ENCODE data around the gene KCNK10. TPM values are rescaled to one million over a fixed set of nuclear protein-coding genes. Genes with fewer than 3 reads are reported as not detected.
A peak's percentile ranks its signal among the peaks of the same experiment; 100 is the strongest.

KCNK10 gene
- total and polyA plus RNA-seq, 3 experiments from 2014 or later: not detected

DNA sequence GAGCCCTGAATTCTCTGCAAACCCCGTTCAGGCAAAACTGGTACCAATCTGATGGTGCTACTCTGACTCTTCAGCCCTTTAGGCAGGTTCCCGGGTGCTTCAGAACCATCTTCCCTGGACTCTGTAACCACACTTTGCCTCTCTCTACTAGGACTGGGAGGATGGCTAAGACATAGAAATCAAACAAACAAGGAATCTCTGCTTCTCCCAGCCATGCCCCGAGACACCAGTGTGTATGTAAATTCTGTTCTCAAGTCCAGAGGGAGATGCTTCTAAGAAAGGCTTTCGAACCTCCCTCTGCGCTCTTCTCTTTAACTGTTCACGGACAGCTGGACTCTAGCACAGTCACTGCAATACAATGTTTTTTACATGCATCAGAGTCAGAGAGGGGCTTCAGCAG is 1.9 kb upstream of the KCNK10 start:
- no peaks in the 10 kb centered on the region for H3K36me3 ChIP-seq (ENCODE audit: insufficient read depth, low read length)
- peaks cover 0 to 5% (median 0%) of the 10 kb centered on the region in 3 donors for H3K4me1 Mint-ChIP-seq
- H3K27me3 Mint-ChIP-seq: peaks cover 38 to 54% of the 10 kb centered on the region in 2 donors
- H3K4me1 ChIP-seq (ENCODE audit: insufficient read depth, low read length): no peaks in the 10 kb centered on the region
- no peak overlapping the region for H3K27ac Mint-ChIP-seq
- no peaks in the 10 kb centered on the region for H3K36me3 Mint-ChIP-seq
- no peak for DNase-seq
- POLR2A ChIA-PET: no interaction called here
- no peaks in the 10 kb centered on the region for H3K9me3 ChIP-seq (ENCODE audit: low read length)
- peak overlapping the region in 2 of 7 donors; percentile 28 to 76 for H3K4me3 Mint-ChIP-seq
- H3K9me3 Mint-ChIP-seq: peaks cover 0 to 6% (median 0%) of the 10 kb centered on the region in 5 donors
- peaks cover 6% of the 10 kb centered on the region for H3K27me3 ChIP-seq (ENCODE audit: insufficient read depth, low read length, poor library complexity, severe bottlenecking)
- H3K27ac ChIP-seq (ENCODE audit: low read depth, low read length): no peak overlapping the region
- CTCF ChIA-PET: no interaction called here
- no peak overlapping the region for H3K4me3 ChIP-seq (ENCODE audit: low read length)

DNA sequence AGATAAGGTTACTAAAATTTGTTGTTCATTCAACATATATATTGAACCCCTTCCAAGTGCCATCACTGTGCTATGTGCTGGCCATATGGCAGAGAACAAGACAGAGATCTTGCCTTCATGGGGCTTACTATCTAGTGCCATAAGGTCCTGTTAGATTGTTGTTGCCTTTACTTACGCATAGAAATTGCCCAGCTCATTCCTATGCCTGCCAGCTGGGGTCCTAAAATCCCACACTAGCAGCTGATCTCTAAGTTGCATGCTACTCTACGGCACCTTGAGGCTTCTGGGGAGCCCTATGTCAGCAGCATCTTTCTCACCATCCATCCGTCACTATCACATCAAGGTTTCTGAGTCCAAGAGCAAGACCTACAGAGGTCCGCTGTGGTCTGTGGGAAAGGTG is 1.4 kb upstream of the KCNK10 start:
- Histone ChIP-seq H3K27ac (ENCODE audit: low read depth, low read length) (no peak overlapping the region), H3K4me3 (ENCODE audit: low read length) (no peak overlapping the region), H3K36me3 (ENCODE audit: insufficient read depth, low read length) (no peaks in the 10 kb centered on the region), H3K27me3 (ENCODE audit: insufficient read depth, low read length, poor library complexity, severe bottlenecking) (peaks cover 6% of the 10 kb centered on the region), H3K9me3 (ENCODE audit: low read length) (no peaks in the 10 kb centered on the region), H3K4me1 (ENCODE audit: insufficient read depth, low read length) (no peaks in the 10 kb centered on the region)
- peaks cover 0 to 6% (median 0%) of the 10 kb centered on the region in 5 donors for H3K9me3 Mint-ChIP-seq
- no peak overlapping the region for H3K27ac Mint-ChIP-seq
- ChIA-PET POLR2A (no interaction called here), CTCF (no interaction called here)
- no peak for DNase-seq
- peaks cover 0 to 5% (median 0%) of the 10 kb centered on the region in 3 donors for H3K4me1 Mint-ChIP-seq
- H3K36me3 Mint-ChIP-seq: no peaks in the 10 kb centered on the region
- H3K27me3 Mint-ChIP-seq: peaks cover 34 to 50% of the 10 kb centered on the region in 2 donors
- H3K4me3 Mint-ChIP-seq: peak overlapping the region in 1 of 7 donors; percentile 28

DNA sequence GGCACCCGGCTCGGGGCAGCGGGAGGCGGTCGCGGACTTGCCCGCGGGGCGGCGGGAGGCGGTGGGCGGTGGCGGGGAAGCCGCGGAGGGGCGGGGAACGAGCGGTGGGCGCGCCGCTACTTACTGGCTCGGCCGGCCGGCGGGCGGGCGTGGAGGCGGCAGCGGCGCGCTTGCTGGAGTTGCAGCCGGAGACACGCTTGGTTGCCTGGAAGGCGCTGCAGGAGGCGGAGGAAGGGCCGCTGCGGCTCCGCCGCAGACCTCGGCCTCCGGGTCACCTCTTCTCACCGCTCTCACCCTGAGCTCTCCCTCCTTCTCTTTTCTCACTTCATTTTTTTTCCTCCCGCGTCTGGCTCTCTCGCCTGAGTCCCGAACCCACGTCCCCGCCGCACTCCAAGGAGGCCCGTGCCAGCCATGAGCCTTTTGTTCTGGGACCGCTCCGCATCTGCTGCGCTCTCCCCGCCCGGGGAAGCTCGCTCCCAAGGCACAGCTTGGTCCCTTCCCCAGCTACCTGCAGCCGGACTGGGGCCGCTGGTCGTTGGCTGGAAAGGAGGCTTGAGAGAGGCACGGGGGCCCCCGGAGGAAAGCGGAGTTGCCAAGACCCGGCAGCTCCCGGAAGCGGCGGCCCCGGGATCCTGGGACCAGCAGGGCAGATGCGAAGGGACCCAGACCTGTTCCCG is 592 bp upstream of the KCNK10 start:
- no peak overlapping the region for H3K27ac Mint-ChIP-seq

DNA sequence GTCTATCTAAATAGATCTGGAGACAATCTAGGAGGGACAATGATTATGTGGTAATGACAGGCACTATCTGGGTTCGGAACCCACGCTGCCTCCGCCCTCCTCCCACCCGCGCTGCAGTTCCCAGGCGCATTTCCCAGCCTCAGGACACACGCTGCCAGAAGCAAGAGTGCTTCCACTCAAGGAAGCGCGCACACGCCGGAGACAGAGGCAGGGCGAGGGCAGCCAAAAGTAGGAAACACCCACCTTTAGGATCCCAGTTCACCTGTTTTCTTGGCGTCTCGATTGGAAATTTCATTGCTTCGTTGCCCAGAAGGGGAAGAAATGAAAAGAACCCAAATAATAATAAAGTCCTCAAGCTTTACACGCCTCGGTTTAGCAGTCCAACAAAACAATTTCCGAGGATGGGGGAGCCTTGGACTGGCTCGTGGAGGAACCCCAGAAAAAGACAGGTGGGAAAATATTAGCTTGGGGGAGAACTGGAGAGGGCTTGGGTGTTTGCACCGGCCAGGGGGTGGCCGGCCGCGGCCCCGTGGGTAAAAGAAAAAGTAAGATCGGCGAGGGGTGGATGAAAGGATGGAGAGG is 474 bp downstream of the KCNK10 start:
- H3K36me3 Mint-ChIP-seq: no peaks in the 10 kb centered on the region
- DNase-seq: no peak
- CTCF ChIA-PET: no interaction called here
- Histone ChIP-seq H3K4me1 (ENCODE audit: insufficient read depth, low read length) (no peaks in the 10 kb centered on the region), H3K27ac (ENCODE audit: low read depth, low read length) (no peak overlapping the region), H3K36me3 (ENCODE audit: insufficient read depth, low read length) (no peaks in the 10 kb centered on the region), H3K9me3 (ENCODE audit: low read length) (no peaks in the 10 kb centered on the region), H3K4me3 (ENCODE audit: low read length) (no peak overlapping the region), H3K27me3 (ENCODE audit: insufficient read depth, low read length, poor library complexity, severe bottlenecking) (peaks cover 6% of the 10 kb centered on the region)
- H3K27ac Mint-ChIP-seq: no peak overlapping the region
- H3K4me1 Mint-ChIP-seq: peaks cover 0 to 5% (median 0%) of the 10 kb centered on the region in 3 donors
- POLR2A ChIA-PET: no interaction called here
- peak overlapping the region in 2 of 7 donors; percentile 22 to 39 for H3K4me3 Mint-ChIP-seq
- H3K27me3 Mint-ChIP-seq: peaks cover 36 to 41% of the 10 kb centered on the region in 2 donors
- H3K9me3 Mint-ChIP-seq: peaks cover 0 to 4% (median 0%) of the 10 kb centered on the region in 5 donors

More for the DNA sequence above, 592 bp upstream of the KCNK10 start:
- H3K36me3 Mint-ChIP-seq: no peaks in the 10 kb centered on the region
- no peaks in the 10 kb centered on the region for H3K9me3 ChIP-seq (ENCODE audit: low read length)
- H3K27me3 Mint-ChIP-seq: peaks cover 31 to 46% of the 10 kb centered on the region in 2 donors
- POLR2A ChIA-PET: no interaction called here
- no peak overlapping the region for H3K27ac ChIP-seq (ENCODE audit: low read depth, low read length)
- peaks cover 0 to 6% (median 0%) of the 10 kb centered on the region in 5 donors for H3K9me3 Mint-ChIP-seq
- peak overlapping the region in 4 of 7 donors; percentile 15 to 54 (median 31) for H3K4me3 Mint-ChIP-seq
- H3K4me1 Mint-ChIP-seq: peaks cover 0 to 5% (median 0%) of the 10 kb centered on the region in 3 donors
- DNase-seq: no peak
- H3K27me3 ChIP-seq (ENCODE audit: insufficient read depth, low read length, poor library complexity, severe bottlenecking): peaks cover 6% of the 10 kb centered on the region
- H3K4me3 ChIP-seq (ENCODE audit: low read length): no peak overlapping the region
- no peaks in the 10 kb centered on the region for H3K36me3 ChIP-seq (ENCODE audit: insufficient read depth, low read length)
- CTCF ChIA-PET: no interaction called here
- H3K4me1 ChIP-seq (ENCODE audit: insufficient read depth, low read length): no peaks in the 10 kb centered on the region

DNA sequence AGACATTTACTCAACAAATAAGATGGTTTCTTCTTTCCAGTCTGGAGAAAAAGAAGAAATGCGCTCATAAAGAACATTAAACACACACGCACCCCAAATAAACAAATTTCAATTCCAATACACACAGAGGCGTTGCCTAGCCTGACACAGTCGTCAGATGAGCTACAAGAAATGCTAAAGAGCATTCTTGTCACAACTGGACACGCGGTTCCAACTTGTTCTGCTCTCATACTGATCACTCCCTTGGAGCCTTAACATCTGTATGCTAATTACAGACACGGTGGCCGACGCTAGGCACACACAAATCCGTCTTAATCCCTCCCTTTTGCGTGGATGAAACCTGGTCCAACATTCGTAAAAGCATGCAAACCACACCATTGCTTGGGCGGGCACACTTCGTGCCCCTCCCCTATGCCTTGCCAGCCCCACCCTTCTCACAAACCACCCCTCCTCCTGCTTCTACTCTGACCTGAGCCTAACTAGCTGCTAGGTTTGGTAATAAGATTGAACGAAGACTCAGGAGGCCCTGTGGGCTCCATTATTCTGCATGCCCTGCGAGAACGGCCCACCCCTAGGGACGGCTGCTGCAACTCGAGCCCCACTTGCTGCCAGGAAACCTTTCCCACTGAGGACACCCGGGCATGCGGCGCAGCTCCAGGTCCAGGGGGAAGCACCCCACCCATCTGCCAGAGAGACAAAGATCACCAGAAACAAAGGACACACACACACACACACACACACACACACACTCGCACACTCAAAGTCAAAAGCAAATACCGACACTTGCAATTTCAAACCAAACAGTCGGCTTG is 1.2 kb downstream of the KCNK10 start:
- Mint-ChIP-seq H3K4me1 (peaks cover 0 to 5% (median 0%) of the 10 kb centered on the region in 3 donors), H3K27me3 (peaks cover 30 to 37% of the 10 kb centered on the region in 2 donors), H3K36me3 (no peaks in the 10 kb centered on the region), H3K27ac (no peak overlapping the region), H3K4me3 (no peak overlapping the region), H3K9me3 (peaks cover 0 to 3% (median 0%) of the 10 kb centered on the region in 5 donors)
- H3K9me3 ChIP-seq (ENCODE audit: low read length): no peaks in the 10 kb centered on the region
- ChIA-PET POLR2A (no interaction called here), CTCF (no interaction called here)
- DNase-seq: no peak
- no peaks in the 10 kb centered on the region for H3K36me3 ChIP-seq (ENCODE audit: insufficient read depth, low read length)
- no peak overlapping the region for H3K4me3 ChIP-seq (ENCODE audit: low read length)
- no peak overlapping the region for H3K27ac ChIP-seq (ENCODE audit: low read depth, low read length)
- H3K27me3 ChIP-seq (ENCODE audit: insufficient read depth, low read length, poor library complexity, severe bottlenecking): peaks cover 6% of the 10 kb centered on the region
- H3K4me1 ChIP-seq (ENCODE audit: insufficient read depth, low read length): no peaks in the 10 kb centered on the region

DNA sequence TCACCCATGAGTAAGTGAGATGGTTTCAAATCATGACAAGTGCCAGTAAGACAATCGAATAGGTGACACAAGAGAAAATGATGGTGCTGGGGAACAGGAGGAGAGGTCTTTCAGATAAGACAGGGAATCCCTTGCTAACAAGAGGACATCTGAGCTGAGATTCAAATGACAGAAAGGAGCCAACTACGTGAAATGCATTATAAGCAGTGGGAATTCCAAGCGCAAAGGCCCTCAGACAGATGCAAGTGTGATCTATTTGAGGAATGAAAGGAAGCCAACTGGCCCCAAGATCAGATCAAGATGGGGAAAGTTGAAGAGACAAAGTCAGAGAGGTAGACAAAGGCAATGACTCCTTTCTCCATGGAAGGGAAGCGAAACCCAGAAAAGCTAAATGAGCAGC is 4.7 kb downstream of the KCNK10 start:
- CTCF ChIA-PET: no interaction called here
- no peaks in the 10 kb centered on the region for H3K36me3 ChIP-seq (ENCODE audit: insufficient read depth, low read length)
- H3K27me3 ChIP-seq (ENCODE audit: insufficient read depth, low read length, poor library complexity, severe bottlenecking): no peaks in the 10 kb centered on the region
- POLR2A ChIA-PET: no interaction called here
- H3K27me3 Mint-ChIP-seq: peaks cover 12 to 25% of the 10 kb centered on the region in 2 donors
- H3K36me3 Mint-ChIP-seq: peaks cover 0 to 2% (median 0%) of the 10 kb centered on the region in 3 donors
- H3K4me3 ChIP-seq (ENCODE audit: low read length): no peak overlapping the region
- no peak overlapping the region for H3K4me3 Mint-ChIP-seq
- H3K9me3 ChIP-seq (ENCODE audit: low read length): no peaks in the 10 kb centered on the region
- peaks cover 0 to 3% (median 0%) of the 10 kb centered on the region in 3 donors for H3K4me1 Mint-ChIP-seq
- H3K27ac Mint-ChIP-seq: no peak overlapping the region
- peaks cover under 1 to 3% (median 2%) of the 10 kb centered on the region in 5 donors for H3K9me3 Mint-ChIP-seq
- no peak overlapping the region for H3K27ac ChIP-seq (ENCODE audit: low read depth, low read length)
- no peak for DNase-seq
- no peaks in the 10 kb centered on the region for H3K4me1 ChIP-seq (ENCODE audit: insufficient read depth, low read length)

DNA sequence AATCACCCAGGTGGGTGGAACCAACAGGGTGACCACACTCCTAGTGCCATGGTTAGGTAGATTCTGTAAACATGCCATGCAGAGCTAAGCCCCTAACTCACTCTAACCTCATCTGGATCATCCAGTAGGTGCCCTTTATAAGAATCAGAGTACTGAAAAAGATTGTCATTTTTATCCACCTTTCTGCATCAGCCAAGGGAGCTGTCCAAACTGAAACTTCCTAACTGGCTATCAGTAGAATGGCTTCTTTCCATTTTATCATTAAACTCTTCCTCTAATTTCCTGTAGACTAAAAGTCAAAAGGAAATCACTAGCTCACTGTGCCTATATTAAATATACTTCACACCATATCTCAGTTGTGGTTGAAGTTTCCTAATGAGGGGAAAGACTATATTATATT is 6.5 kb downstream of the KCNK10 start:
- H3K27ac Mint-ChIP-seq: no peak overlapping the region
- peaks cover 12 to 27% of the 10 kb centered on the region in 2 donors for H3K27me3 Mint-ChIP-seq
- no peaks in the 10 kb centered on the region for H3K4me1 Mint-ChIP-seq
- H3K4me1 ChIP-seq (ENCODE audit: insufficient read depth, low read length): no peaks in the 10 kb centered on the region
- H3K4me3 Mint-ChIP-seq: no peak overlapping the region
- H3K36me3 Mint-ChIP-seq: peaks cover 0 to 4% (median 0%) of the 10 kb centered on the region in 3 donors
- ChIA-PET CTCF (no interaction called here), POLR2A (no interaction called here)
- no peaks in the 10 kb centered on the region for H3K27me3 ChIP-seq (ENCODE audit: insufficient read depth, low read length, poor library complexity, severe bottlenecking)
- H3K4me3 ChIP-seq (ENCODE audit: low read length): no peak overlapping the region
- H3K9me3 Mint-ChIP-seq: peaks cover 3 to 5% (median 5%) of the 10 kb centered on the region in 5 donors
- H3K9me3 ChIP-seq (ENCODE audit: low read length): no peaks in the 10 kb centered on the region
- H3K36me3 ChIP-seq (ENCODE audit: insufficient read depth, low read length): no peaks in the 10 kb centered on the region
- DNase-seq: no peak
- H3K27ac ChIP-seq (ENCODE audit: low read depth, low read length): no peak overlapping the region

DNA sequence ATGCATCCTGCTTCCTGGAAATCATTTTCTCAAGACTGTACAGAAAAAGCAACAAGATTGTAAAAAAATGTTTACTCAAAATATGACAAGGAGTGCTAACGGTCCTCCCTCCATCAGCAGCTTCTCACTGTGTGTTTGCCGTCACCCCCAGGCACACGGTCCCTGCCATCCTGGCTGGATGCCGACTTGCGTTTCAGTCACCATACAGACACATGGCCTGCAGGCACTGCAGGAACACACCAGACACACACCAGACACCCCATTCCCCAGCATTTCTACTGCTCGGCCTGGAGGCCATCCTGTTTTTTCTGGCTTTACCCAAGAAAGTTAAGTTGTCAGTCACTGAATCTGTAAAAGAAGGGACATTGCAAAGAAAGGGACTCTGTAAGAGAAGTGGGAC is 10.8 kb downstream of the KCNK10 start:
- H3K27me3 Mint-ChIP-seq: peaks cover 6 to 24% of the 10 kb centered on the region in 2 donors
- DNase-seq: no peak
- no peaks in the 10 kb centered on the region for H3K27me3 ChIP-seq (ENCODE audit: insufficient read depth, low read length, poor library complexity, severe bottlenecking)
- H3K9me3 Mint-ChIP-seq: peaks cover 3 to 5% (median 5%) of the 10 kb centered on the region in 5 donors
- POLR2A ChIA-PET: no interaction called here
- no peaks in the 10 kb centered on the region for H3K4me1 ChIP-seq (ENCODE audit: insufficient read depth, low read length)
- CTCF ChIA-PET: no interaction called here
- no peak overlapping the region for H3K4me3 ChIP-seq (ENCODE audit: low read length)
- H3K4me3 Mint-ChIP-seq: no peak overlapping the region
- no peak overlapping the region for H3K27ac ChIP-seq (ENCODE audit: low read depth, low read length)
- no peak overlapping the region for H3K27ac Mint-ChIP-seq
- no peaks in the 10 kb centered on the region for H3K4me1 Mint-ChIP-seq
- H3K9me3 ChIP-seq (ENCODE audit: low read length): no peaks in the 10 kb centered on the region
- H3K36me3 ChIP-seq (ENCODE audit: insufficient read depth, low read length): no peaks in the 10 kb centered on the region
- peaks cover 0 to 4% (median 0%) of the 10 kb centered on the region in 3 donors for H3K36me3 Mint-ChIP-seq
